ENCODE results near the gene TCEA3.
A peak's percentile ranks its signal among the peaks of the same experiment; 100 is the strongest.
"Not testable (repeated sequence)": the region's sequence is repeated elsewhere in the genome, so short reads cannot be mapped to it uniquely, and the experiment has no call there.

Gene TCEA3

GRCh38 chr1:23387494-23387893 lies 37.1 kb downstream of the TCEA3 start:
- DNase-seq = no peak

DNA sequence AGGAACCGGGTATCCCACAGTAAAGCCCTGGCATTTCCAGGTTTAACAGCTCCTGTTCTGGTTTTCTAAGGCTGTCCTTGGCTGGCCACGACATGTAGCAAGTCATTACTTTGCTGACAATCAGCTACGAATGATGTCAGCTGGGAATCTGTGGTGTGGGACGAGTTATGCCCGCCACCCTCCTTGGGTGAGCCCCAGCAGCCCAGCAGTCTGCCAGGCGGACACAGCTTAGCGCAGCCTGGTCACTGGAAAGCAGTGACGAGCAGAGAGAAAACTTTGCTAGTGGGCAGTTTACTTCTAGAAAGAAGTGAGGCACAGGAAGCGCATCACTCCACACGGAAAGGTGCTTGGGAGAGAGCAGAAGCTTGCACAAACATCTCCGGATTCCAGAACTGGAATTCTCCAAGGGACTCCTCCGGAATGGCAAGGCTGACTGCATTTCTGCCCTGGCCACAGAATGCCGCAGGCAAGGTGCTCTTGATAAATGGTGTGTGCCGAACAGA lies 39.4 kb downstream of the TCEA3 start:
- no peak for DNase-seq

- DNase-seq = no peak
Measured at GRCh38 chr1:23384312-23385058, 40.1 kb downstream of the TCEA3 start.

GRCh38 chr1:23383577-23384311 lies 40.8 kb downstream of the TCEA3 start:
- DNase-seq = no peak

DNA sequence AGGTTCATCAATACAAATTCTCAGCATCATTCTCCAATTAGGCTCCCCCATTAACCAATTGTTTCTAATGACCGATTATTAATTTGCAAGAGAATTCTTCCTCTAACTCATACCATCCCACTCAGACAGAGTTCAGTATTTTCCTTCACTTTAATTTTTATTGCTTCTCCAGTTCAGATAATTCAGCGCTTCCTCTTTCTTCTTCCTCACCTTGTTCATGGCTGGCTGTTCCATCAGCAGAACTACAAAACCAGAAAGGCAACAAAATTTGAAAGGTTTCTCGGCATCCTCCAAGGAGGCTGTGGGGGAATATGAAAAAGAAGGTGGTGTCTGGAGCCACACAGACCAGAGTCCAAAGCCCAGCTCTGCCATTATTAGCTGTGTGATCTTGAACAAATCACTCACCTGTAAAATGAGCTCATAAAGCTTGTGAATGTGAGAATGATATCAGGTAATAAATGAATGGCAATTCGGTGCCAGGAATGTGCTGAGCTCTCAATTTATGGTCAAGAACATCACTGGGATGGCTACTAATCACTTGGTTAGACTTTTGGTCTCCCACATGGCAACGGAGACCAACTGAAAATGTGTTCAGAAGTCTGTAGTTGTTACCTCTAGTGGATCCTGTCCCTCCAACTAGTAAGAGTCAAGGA lies 43.2 kb downstream of the TCEA3 start:
- no peak for DNase-seq

- DNase-seq = no peak
Measured at GRCh38 chr1:23380719-23381118, 43.8 kb downstream of the TCEA3 start.

- not testable (repeated sequence) for DNase-seq
Measured at GRCh38 chr1:23380236-23380635, 44.3 kb downstream of the TCEA3 start.

- DNase-seq = no peak
Measured at GRCh38 chr1:23376890-23377811, 47.4 kb downstream of the TCEA3 start.

GRCh38 chr1:23374079-23374735 lies 50.3 kb downstream of the TCEA3 start:
- not testable (repeated sequence) for DNase-seq

DNA sequence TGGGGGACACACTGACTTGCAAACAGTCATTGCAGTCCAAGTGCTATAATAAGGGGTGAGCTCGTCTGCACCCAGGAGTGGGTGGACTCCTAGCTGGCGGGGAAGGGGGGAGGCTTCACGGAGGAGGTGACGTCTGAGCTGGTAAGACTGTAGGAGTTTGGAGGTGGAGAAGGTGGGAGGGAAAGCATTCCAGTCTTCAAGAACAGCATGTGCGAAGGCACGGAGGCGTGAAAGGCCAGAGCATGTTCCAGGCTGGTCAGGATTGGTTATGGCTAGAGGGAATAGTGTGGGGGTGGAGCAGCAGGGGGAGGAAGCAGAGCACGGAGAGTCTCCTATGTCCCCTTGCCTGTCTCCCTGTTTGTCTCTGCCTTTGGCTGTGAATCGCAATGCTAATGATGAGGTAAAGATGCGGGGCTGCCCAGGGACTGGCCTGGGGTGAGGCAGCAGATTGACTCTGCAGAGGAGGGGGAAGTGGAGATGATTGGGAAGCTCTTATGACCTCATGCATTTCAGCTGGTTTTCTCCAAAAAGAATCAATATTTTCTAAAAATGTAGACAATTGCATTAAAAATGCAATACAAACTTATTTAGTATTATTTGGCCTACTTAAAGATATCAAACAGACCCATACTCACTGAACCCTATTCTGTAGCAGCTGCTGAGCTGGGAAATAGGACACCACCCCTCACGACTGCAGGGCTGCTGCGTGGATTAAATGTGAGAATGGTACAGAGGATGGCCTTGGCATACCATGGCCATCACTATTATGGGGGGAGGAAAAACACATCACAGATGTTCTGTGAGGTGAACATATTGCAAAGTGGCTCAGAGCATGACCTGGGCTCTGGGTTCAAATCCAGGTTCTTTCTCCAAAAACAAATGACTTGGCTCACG lies 52.3 kb downstream of the TCEA3 start:
- no peak for DNase-seq

DNA sequence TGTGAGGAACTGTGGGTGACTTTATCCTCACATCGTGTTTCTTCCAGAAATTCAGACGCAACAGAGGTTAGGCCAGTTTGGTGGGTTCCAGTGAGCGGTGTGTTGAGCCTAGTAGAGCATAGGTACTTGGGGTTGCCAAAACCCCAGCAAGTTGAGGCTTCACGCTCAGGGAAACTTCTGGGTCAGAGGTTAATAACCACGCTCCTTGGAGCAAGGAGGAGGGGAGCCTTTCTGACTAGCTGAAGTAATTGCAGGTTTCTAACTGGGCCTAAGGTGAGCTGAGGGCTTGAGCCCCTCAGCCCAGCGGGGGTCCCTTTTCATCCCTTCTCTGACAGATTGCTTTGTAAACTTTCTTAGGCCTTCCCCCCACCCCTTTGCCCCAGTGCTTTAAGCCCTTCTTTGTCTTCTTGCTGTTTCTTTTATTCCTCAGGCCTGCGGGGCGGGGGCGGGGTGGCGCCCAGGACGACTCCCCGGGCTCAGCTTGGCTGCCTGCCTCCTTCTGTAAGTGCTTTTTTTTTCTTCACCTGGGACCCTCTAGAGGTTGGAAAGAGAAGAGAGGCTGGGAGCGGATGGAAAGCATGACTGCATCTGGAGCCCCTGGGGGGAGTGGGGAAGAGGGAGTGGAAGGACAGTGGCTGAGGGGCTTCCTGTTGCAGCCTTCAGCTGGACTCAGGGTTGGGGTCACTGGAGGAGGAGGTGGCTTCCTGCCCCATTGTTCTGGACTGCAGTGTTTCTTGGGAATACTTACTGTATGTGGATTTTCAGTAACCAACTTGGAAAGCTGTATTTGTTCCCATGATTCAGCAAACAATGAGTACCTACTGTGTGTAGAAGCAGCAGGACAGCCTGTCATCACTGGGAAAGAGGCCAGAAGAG lies 53.6 kb downstream of the TCEA3 start:
- no peak for DNase-seq

GRCh38 chr1:23370330-23370708 lies 54.2 kb downstream of the TCEA3 start:
- DNase-seq = no peak

GRCh38 chr1:23369335-23370013 lies 55.1 kb downstream of the TCEA3 start, which contains the start of gene ZNF436:
TSS of gene ZNF436 (minus strand) at chr1:23369836. CDS start at chr1:23368005, 1,831 bp downstream.
- DNase-seq = peak; percentile 55

DNA sequence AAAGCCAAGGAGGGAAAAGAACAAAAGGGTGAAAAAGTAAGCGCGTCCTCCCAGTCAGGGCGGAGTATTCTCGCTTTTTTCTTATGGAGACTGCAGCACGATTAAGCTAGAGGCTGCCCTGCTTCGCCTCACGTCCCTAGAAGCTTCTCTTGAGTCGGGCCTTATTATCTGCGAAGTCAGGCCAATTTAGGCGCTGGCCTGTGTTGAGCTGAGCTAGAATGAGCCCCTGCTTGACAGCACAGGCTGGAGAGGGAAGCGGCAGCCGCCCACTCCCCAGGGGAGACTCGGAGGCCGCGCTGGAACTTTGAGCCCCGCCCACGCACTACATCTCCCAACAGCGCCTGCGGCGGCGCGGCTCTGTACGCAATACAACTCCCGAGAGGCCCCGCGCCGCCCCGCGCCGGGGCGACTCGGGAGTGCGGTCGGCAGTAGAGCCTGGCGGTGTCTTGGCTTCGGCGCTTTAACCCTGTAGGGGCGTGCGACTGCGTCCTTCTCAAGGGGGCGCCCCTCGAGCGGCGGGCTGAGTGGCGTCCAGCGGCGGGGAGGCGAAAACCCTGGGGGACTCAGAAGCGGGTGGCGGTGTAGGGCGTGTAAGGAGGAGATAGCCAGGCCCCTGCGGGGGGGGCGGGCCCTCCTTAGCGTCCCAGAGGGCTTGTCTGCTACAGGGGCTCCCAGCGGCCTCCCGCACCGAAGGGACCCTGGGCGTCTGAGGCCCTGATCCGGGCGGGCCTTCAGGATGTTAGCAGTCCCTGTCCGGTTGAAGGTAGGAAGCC lies 55.8 kb downstream of the TCEA3 start:
- DNase-seq = peak; percentile 79

- peak; percentile 96 for DNase-seq
Measured at GRCh38 chr1:23367791-23368561, 56.6 kb downstream of the TCEA3 start.

DNA sequence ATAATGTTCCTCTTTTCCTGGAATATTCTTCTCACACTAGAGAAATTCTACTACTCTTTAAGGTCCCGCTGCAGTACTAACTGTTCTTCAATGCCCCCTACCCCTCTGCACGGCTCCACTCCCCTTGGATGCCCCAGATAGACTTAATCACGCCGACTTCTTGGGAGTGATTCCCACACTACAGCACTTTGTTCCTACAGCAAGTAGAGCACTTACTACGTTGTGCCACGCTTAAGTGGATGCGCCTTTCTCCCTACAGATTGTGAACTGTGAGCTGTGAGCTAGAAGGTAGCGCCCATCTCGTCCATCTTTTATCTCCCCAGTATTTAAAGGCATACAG lies 57.1 kb downstream of the TCEA3 start:
- DNase-seq = no peak

GRCh38 chr1:23366598-23366997 lies 58.0 kb downstream of the TCEA3 start:
- DNase-seq = no peak

DNA sequence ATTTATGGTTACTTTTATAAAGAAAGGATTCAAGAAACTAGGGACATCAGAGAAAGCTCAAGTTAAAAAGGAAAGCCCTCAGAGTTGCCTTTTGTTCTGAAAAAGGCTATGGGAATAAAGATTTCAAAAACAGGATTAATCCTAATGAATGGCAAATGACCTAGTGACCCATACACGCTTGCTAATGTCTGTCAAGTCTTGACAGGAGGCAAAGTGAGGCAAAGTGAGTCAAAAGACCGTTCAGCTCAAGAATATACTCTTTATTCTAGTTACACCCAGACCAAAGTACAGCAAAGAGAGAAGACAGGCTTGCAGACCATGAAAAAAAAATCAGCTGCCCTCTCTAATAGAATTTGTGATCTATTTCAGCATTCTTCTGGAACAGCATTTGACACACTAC lies 58.4 kb downstream of the TCEA3 start:
- no peak for DNase-seq

Measured in NCI-H1436 treated with DMSO at 0.1 percent for 48 hours (cell line).